Bone marrow (tissue), 2 donors: Measurements from ENCODE around the gene OR6N2.
A peak's percentile ranks its signal among the peaks of the same experiment; 100 is the strongest.

ENCODE experiments used
- DNase-seq, 2 donors: peaks; one replicate each; lab custom pipeline; 2025; lab: John Stamatoyannopoulos, UW

OR6N2 gene

DNA sequence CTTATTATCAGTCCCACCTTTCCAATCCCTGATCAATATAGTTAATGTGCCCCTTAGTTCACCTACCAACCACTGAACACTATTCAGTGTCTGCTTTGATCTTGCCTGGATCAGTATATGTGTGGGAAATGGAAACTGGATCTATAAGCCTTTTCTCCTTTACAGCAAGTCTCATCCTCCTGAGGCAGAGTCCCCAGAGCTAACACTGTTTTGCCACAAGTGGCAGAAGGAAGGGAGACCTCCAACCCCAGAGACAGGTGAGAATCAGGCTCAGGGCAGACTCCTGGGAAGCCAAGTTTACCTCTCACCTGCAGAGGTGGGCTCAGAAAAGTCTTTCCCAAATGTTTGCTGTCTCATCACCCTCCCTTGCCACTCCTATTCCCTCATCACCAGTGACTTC is at the start of gene OR6N2:
Gene OR6N2 (minus strand): TSS at position 101 of the 400 bp plus-strand sequence. CDS start 3,569 bp downstream, outside the sequence.
- no peak for DNase-seq

DNA sequence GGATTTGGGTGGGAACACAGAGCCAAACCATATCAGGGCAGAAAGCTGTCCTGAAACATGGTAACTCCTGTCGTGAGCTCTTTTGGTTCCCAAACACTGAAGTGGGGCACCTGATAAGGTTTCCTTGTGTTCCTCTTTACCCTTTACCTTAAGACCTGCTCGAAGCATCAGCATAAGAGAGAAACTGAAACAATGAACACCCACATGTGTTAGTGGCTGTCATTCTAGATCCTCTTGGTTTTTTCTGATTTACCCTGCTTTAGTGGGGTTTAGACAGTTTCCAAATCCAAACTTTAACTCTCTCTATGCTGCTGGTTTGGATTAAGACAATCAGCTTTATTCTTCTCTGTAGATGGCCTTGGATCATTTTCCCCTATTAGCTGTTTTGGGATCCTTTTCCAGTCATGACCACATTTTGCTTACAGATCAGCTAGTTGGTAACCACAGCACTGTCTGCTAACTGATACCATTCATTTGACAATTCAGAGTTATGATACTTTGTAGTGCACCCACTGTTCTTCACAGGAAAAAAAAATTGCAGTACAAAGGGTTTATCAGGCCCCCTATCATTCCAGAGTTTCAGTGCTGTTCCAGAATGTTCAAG is 49.2 kb upstream of the OR6N2 start:
- no peak for DNase-seq

GRCh38 chr1:158821723-158822122 is 40.7 kb upstream of the OR6N2 start:
- DNase-seq: no peak

- DNase-seq: peak in 1 of 2 donors; percentile 82
Observed at GRCh38 chr1:158819461-158820443, 38.7 kb upstream of the OR6N2 start.

GRCh38 chr1:158818975-158819431 is 38.0 kb upstream of the OR6N2 start:
- peak in 1 of 2 donors; percentile 34 for DNase-seq

GRCh38 chr1:158818560-158818959 is 37.6 kb upstream of the OR6N2 start:
- DNase-seq: peak in 1 of 2 donors; percentile 63

- DNase-seq: no peak
Observed at GRCh38 chr1:158814970-158815369, 34.0 kb upstream of the OR6N2 start.

GRCh38 chr1:158813164-158813563 is 32.2 kb upstream of the OR6N2 start:
- no peak for DNase-seq

DNA sequence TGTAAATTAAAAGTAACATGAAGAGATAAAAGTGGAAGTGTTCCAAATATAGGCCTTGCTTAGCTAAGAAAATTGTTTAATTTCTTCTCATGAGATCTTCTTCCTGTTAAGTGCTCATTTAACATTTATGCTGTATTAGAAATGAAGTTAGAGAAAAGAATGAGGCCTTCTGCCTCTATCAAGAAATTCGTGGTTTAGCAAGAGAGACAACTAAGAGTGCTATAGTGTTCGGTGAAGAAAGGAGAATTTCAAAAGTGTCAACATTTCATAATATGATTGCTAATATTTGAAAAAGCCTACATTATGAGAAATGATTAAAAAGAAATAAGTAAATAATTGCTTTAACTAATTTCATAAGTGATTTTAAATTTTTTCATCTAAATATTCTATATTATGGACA is 31.3 kb upstream of the OR6N2 start:
- no peak for DNase-seq

GRCh38 chr1:158810311-158810710 is 29.3 kb upstream of the OR6N2 start:
- no peak for DNase-seq

- DNase-seq: no peak
Observed at GRCh38 chr1:158809862-158810261, 28.9 kb upstream of the OR6N2 start.

DNA sequence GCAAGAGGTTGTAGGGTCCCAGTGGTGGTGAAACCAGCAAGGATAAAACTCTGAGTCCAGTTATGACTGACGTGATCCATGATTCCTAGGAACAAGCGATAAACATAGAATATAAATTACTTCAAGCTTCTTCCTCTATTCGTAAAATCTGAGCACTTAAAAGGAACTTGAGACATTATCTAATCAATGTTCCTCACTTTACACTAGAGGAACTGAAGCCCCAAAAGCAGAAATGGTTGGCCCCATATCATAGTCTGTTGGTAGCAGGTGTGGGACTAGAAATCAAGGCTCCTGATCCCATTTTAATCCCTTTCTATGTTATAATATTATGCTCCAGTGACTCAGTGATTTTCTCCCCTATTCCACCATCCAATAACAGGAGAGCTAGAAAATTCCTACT is 28.3 kb upstream of the OR6N2 start:
- DNase-seq: no peak

- no peak for DNase-seq
Observed at GRCh38 chr1:158806916-158807536, 26.0 kb upstream of the OR6N2 start.

- no peak for DNase-seq
Observed at GRCh38 chr1:158803678-158804077, 22.7 kb upstream of the OR6N2 start.

GRCh38 chr1:158801396-158801795 is 20.4 kb upstream of the OR6N2 start:
- no peak for DNase-seq

DNA sequence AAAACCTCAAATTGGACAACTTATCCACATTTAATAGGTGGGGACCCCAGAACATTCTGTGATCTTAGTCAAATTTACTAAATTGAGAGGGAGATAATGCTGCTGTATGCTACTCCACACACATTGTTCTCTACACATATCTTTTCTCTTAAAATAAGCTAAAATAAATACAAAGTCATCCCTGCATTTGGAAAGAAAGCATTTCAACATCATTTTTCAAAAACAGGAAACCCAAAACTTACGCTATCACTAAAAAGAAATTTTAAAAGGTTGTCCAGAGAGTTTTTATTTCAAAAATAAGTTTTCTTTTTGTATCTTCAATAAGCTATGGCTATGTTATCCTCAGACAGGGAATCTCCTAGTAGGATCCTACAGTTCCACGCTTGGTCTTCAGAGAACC is 19.5 kb upstream of the OR6N2 start:
- DNase-seq: no peak

- DNase-seq: no peak
Observed at GRCh38 chr1:158799689-158800088, 18.7 kb upstream of the OR6N2 start.

DNA sequence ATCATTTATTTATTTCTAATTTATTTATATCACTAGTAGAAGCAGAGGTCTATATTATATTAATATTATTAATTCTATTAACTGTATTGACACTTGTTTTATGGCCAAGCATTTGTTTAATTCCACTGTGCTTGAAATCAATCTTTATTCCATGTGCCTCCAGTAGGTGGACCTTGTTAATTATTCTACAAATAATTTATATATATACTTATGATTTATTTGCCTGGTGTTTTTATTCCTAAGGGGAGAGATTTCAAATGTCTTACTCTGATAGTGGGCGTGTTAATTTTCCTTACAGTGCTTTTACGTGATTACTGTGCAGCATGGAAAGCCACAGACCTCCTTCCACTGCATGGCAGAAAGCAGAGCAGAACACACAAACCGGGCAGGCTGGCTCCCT is 17.5 kb upstream of the OR6N2 start:
- no peak for DNase-seq

- DNase-seq: no peak
Observed at GRCh38 chr1:158794247-158794646, 13.2 kb upstream of the OR6N2 start.

- DNase-seq: no peak
Observed at GRCh38 chr1:158793604-158794003, 12.6 kb upstream of the OR6N2 start.

DNA sequence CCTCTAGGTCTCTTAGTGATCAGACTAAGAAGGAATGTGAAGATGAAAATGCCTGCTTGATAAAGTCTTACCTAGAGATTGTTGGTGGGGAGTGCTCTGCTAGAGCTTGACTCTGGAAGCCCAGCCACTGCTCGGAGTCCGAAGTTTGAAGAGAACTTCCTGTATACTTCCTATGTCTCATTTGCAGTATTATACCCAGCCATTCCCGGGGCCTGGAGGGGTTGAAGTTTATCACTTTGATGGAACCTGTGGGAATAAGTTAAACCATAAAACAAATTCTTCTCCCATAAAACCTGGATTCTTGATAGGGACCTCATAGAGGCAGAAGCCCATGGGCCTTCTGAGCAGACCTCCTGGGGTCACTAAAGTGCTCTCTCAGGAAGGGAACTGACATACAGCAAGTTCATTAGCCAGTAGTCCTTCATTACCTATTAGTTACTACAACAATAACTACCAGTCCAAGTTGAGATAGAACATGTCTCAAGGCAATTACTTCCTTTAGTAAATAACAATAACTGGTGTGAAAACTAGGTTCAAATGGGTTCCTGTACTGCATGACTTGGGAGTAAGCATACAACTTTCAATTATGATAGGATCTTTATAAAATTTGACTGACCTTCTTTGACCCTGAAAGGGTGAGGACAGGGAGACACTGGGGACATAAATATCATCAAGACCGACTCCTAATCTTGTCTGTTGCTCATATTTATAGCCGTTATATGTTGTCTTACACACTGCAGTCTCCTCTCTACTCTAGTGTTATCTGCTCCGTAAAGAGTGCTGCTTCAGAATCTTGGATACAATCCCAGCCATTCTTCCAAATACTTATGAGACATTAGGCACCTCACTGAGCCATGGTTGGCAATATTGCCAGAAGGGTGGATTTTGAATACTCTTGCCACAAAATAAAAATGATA is 8.8 kb downstream of the OR6N2 start, which contains the start of gene OR6N1:
Gene OR6N1 (minus strand): TSS at position 246 of the 917 bp plus-strand sequence. CDS start 5,513 bp downstream, outside the sequence.
- DNase-seq: no peak
